AG04450 (cell line): ENCODE results near the gene PVALB. TPM values are rescaled to one million over a fixed set of nuclear protein-coding genes. Genes with fewer than 3 reads are reported as not detected.

Experiments
- CTCF ChIA-PET: fragments of 300-600, 350-600 bp; formaldehyde crosslinking; extraction: SDS; loops from one replicate; lab custom pipeline; 2022; ENCODE audit warnings: antibody characterized with exemption, inconsistent platforms; lab: Charles Lee
- POLR2A ChIA-PET: fragments of 350-600 bp; formaldehyde crosslinking; extraction: SDS; loops from one replicate; lab custom pipeline; 2021; ENCODE audit warnings: antibody characterized with exemption, inconsistent platforms; lab: Yijun Ruan, JAX
- DNase-seq: peaks from one replicate; pipeline ENCODE4 v3.0.0-alpha.2; 2011; ENCODE audit warnings: low read depth, low spot score
- H3K27ac ChIP-seq: one replicate; pipeline ENCODE4 v1.5.1; 2012; ENCODE audit warnings: low read depth, low read length, control low read depth
- H3K27me3 ChIP-seq: one replicate; pipeline ENCODE4 v1.6.0; 2012; ENCODE audit warnings: low read length; ENCODE audit not compliant: control insufficient read depth, insufficient read depth
- H3K4me3 ChIP-seq: 2 replicates; pipeline ENCODE4 v1.5.1; 2011; ENCODE audit warnings: mild to moderate bottlenecking, low read depth, low read length, control low read depth
- H3K9me3 ChIP-seq: 2 replicates; pipeline ENCODE4 v1.5.1; 2012; ENCODE audit warnings: low read length; ENCODE audit not compliant: control insufficient read depth, insufficient read depth
- CTCF ChIP-seq: IDR thresholded peaks from 2 replicates; pipeline ENCODE4 v1.5.1; 2011; ENCODE audit warnings: low read depth, low read length, control low read depth, inconsistent platforms
- polyA minus RNA-seq: library from RNA; depleted of rRNA, polyadenylated mRNA; stranded (reverse); fragments of >200 nt; gene quantifications from 2 replicates; pipeline ENCODE4 v1.2.3, GENCODE V29; 2011; rRNA and poly(A)+ RNA removed
- polyA plus RNA-seq: library from polyadenylated mRNA; depleted of rRNA; stranded (reverse); fragments of >200 nt; gene quantifications from 2 replicates; pipeline ENCODE4 v1.2.3, GENCODE V29; 2011; rRNA removed

PVALB gene
- polyA plus RNA-seq (not detected in 2 replicates), polyA minus RNA-seq (not detected in 2 replicates)

GRCh38 chr22:36816636-36817524, at the start of gene PVALB:
Gene PVALB, minus strand, starts transcription at chr22:36817035. Its CDS starts 30 bp downstream, at chr22:36817005.
- CTCF ChIA-PET = interaction anchor here (1.4 kb wide), 1 partner anchor 39 kb away, joined by 5 read pairs; no protein-coding TSS in a partner anchor
- H3K4me3 ChIP-seq = no peak within 1 kb of the TSS
- no peak for DNase-seq
- H3K9me3 ChIP-seq = no peaks in the 10 kb centered on the region
- no peak for TF ChIP-seq CTCF
- POLR2A ChIA-PET = no interaction called here
- no peak within 1 kb of the TSS for H3K27ac ChIP-seq
- peaks cover 71% of the 10 kb centered on the region for H3K27me3 ChIP-seq

- DNase-seq = no peak
- H3K9me3 ChIP-seq = no peaks in the 10 kb centered on the region
- ChIA-PET POLR2A (no interaction called here), CTCF (interaction anchor here (2.2 kb wide), 1 partner anchor 9 kb away, joined by 12 read pairs; no protein-coding TSS in a partner anchor)
- no peak for TF ChIP-seq CTCF
- H3K27ac ChIP-seq = no peak overlapping the region
- H3K27me3 ChIP-seq = peaks cover 2% of the 10 kb centered on the region
- no peak overlapping the region for H3K4me3 ChIP-seq
Observed at GRCh38 chr22:36865346-36865745, 48.5 kb upstream of the PVALB start.

GRCh38 chr22:36864454-36865215, 47.8 kb upstream of the PVALB start:
- POLR2A ChIA-PET = no interaction called here
- Histone ChIP-seq H3K9me3 (no peaks in the 10 kb centered on the region), H3K27me3 (peaks cover 4% of the 10 kb centered on the region), H3K27ac (no peak overlapping the region), H3K4me3 (no peak overlapping the region)
- CTCF ChIA-PET = interaction anchor here (2.2 kb wide), 1 partner anchor 8 kb away, joined by 12 read pairs; no protein-coding TSS in a partner anchor
- DNase-seq = no peak
- TF ChIP-seq CTCF = no peak

GRCh38 chr22:36863979-36864378, 47.1 kb upstream of the PVALB start:
- Histone ChIP-seq H3K27ac (no peak overlapping the region), H3K27me3 (peaks cover 4% of the 10 kb centered on the region), H3K9me3 (no peaks in the 10 kb centered on the region), H3K4me3 (no peak overlapping the region)
- no peak for DNase-seq
- POLR2A ChIA-PET = no interaction called here
- CTCF ChIA-PET = interaction anchor here (2.2 kb wide), 1 partner anchor 8 kb away, joined by 12 read pairs; no protein-coding TSS in a partner anchor
- no peak for TF ChIP-seq CTCF
